Right lobe of liver (tissue), 6 donors: ENCODE results near the gene CACNA1E. TPM values are rescaled to one million over a fixed set of nuclear protein-coding genes. Genes with fewer than 3 reads are reported as not detected.

ENCODE experiments used
- ATAC-seq, 4 donors: fragments of 200-7000 bp; cut with Tn5 transposase; one replicate each; pipeline ENCODE4 v1.9.1; 2020; ENCODE audit warnings: mild to moderate bottlenecking in 4 of 4, moderate library complexity in 4 of 4
- DNase-seq, 3 donors: peaks; one replicate each; pipeline ENCODE4 v3.0.0-alpha.2; 2020
- H3K27ac ChIP-seq, 3 donors: fragments of 200-600 bp; one replicate each; pipeline ENCODE4 v1.8.0; 2022
- H3K27me3 ChIP-seq, 2 donors: fragments of 200-600 bp; one replicate each; pipeline ENCODE4 v1.8.0; 2022
- H3K36me3 ChIP-seq, 4 donors: fragments of 200-600 bp; sonication (generic) in 1 of 4; one replicate each; pipeline versions ENCODE4 v1.5.1 to v1.8.0; 2017 to 2022; ENCODE audit warnings: control low read depth in 1 of 4
- H3K4me1 ChIP-seq, 4 donors: fragments of 200-600 bp; sonication (generic) in 1 of 4; one replicate each; pipeline versions ENCODE4 v1.5.1 to v1.8.0; 2017 to 2022; ENCODE audit warnings: control low read depth in 1 of 4
- H3K4me3 ChIP-seq, 3 donors: fragments of 200-600 bp; one replicate each; pipeline ENCODE4 v1.8.0; 2022
- H3K9me3 ChIP-seq, 4 donors: fragments of 200-600 bp; sonication (generic) in 1 of 4; one replicate each; pipeline versions ENCODE4 v1.5.1 to v1.8.0; 2017 to 2022; ENCODE audit warnings: control low read depth in 1 of 4
- CTCF ChIP-seq, 4 donors: fragments of 200-600 bp in 3 of 4; fragments of 450-650 bp in 1 of 4; IDR thresholded peaks; one replicate each; pipeline versions ENCODE4 v1.5.1 to v1.8.0; 2016 to 2022; ENCODE audit warnings: antibody characterized with exemption in 4 of 4, mild to moderate bottlenecking in 2 of 4
- POLR2A ChIP-seq: fragments of 450-650 bp; IDR thresholded peaks from one replicate; pipeline ENCODE4 v1.6.1; 2017; ENCODE audit warnings: antibody characterized with exemption, mild to moderate bottlenecking
- WGBS: methylation state at CpG from one replicate; pipeline ENCODE4 v1.1.6; 2018; ENCODE audit warnings: low coverage, low lambda C conversion rate; ENCODE audit not compliant: insufficient coverage; ENCODE audit errors: missing lambda C conversion rate; 5-methylcytosine and 5-hydroxymethylcytosine counted together
- intact Hi-C, 2 donors: fragments of 100-400 bp; cut with DNase I; formaldehyde crosslinking; loops; one replicate each; pipeline versions ENCODE4 v1.11.2 to v1.14.1; 2022
- total RNA-seq, 6 experiments: library from RNA; depleted of rRNA in 2 of 6; stranded (reverse); fragments of >200 nt in 2 of 6; fragmentation: NEBNext Ultra II Directional in 3 of 6; extraction: Animal tissue kit (Norgen Biotek cat#: 25700) in 3 of 6; gene quantifications; one replicate each; pipeline versions ENCODE4 v1.1.0 to v1.2.4, GENCODE V29; 2016 to 2023
- donor health status: DM: no; HTN: yes; CAD: no.
- donor health status: DM: no; HTN: no; CAD: no.
- donor health status: DM: no; HTN: no; CAD: no.
- donor health status: DM: no; HTN: yes; CAD: no.
- donor health status: DM: no; HTN: yes; CAD: no.

Gene CACNA1E
- total RNA-seq, 6 experiments from 2014 or later = 0.05 to 0.09 (median 0.06) TPM; not detected in 2

- peak in 1 of 4 donors; percentile 43 for ATAC-seq
- H3K4me3 ChIP-seq = no peak overlapping the region
- DNase-seq = no peak
- no peak overlapping the region for H3K27ac ChIP-seq
- no peaks in the 10 kb centered on the region for H3K4me1 ChIP-seq
- TF ChIP-seq POLR2A (no peak), CTCF (IDR thresholded peaks at IDR 0.05) (no peak)
- intact Hi-C loops = no loop called here
- no peaks in the 10 kb centered on the region for H3K9me3 ChIP-seq
- no peaks in the 10 kb centered on the region for H3K27me3 ChIP-seq
- H3K36me3 ChIP-seq = no peaks in the 10 kb centered on the region
- 32% methylated on average over 11 of the region's 11 CpGs for WGBS
These were observed 164.2 kb downstream of the CACNA1E start for GRCh38 chr1:181647314-181648035.

- no peaks in the 10 kb centered on the region for H3K27me3 ChIP-seq
- no peak overlapping the region for H3K27ac ChIP-seq
- TF ChIP-seq CTCF (IDR thresholded peaks at IDR 0.05) (no peak), POLR2A (no peak)
- WGBS = 73% methylated on average over 1 of the region's 1 CpG
- no peaks in the 10 kb centered on the region for H3K4me1 ChIP-seq
- H3K36me3 ChIP-seq = no peaks in the 10 kb centered on the region
- intact Hi-C loops = no loop called here
- no peak for ATAC-seq
- no peaks in the 10 kb centered on the region for H3K9me3 ChIP-seq
- no peak for DNase-seq
- H3K4me3 ChIP-seq = no peak overlapping the region
These were observed 168.0 kb downstream of the CACNA1E start for GRCh38 chr1:181651276-181651675.

GRCh38 chr1:181655756-181656155 lies 172.4 kb downstream of the CACNA1E start:
- DNase-seq = no peak
- H3K4me1 ChIP-seq = peaks cover 0 to 13% (median 4%) of the 10 kb centered on the region in 4 donors
- no peak for ATAC-seq
- no peak overlapping the region for H3K4me3 ChIP-seq
- no peaks in the 10 kb centered on the region for H3K9me3 ChIP-seq
- no peaks in the 10 kb centered on the region for H3K36me3 ChIP-seq
- H3K27me3 ChIP-seq = no peaks in the 10 kb centered on the region
- intact Hi-C loops = no loop called here
- TF ChIP-seq POLR2A (no peak), CTCF (IDR thresholded peaks at IDR 0.05) (no peak)
- WGBS = 65% methylated on average over 2 of the region's 2 CpGs
- H3K27ac ChIP-seq = no peak overlapping the region

GRCh38 chr1:181656491-181656890 lies 173.2 kb downstream of the CACNA1E start:
- H3K27ac ChIP-seq = no peak overlapping the region
- no peaks in the 10 kb centered on the region for H3K9me3 ChIP-seq
- TF ChIP-seq POLR2A (no peak), CTCF (IDR thresholded peaks at IDR 0.05) (no peak)
- DNase-seq (no peak), ATAC-seq (no peak)
- peaks cover 0 to 13% (median 4%) of the 10 kb centered on the region in 4 donors for H3K4me1 ChIP-seq
- intact Hi-C loops = no loop called here
- H3K36me3 ChIP-seq = no peaks in the 10 kb centered on the region
- H3K4me3 ChIP-seq = no peak overlapping the region
- H3K27me3 ChIP-seq = no peaks in the 10 kb centered on the region
- WGBS = 67% methylated on average over 2 of the region's 2 CpGs
